ENCODE measurements around the gene WFS1. TPM values are rescaled to one million over a fixed set of nuclear protein-coding genes. Genes with fewer than 3 reads are reported as not detected.

Gene WFS1
- total and polyA plus RNA-seq, 2 donors (not counting 3 experiments of a cell fraction or from before 2014, with no cell fraction given) = 48.2 to 70.0 TPM

- H3K4me1 ChIP-seq (ENCODE audit: control insufficient read depth, extremely low read depth, insufficient read depth, low read length) = no peaks in the 10 kb centered on the region
- no peaks in the 10 kb centered on the region for H3K9me3 ChIP-seq (replicated peaks; ENCODE audit: control insufficient read depth, insufficient read depth, low read length)
- TF ChIP-seq POLR2A (IDR thresholded peaks at IDR 0.05; ENCODE audit: low read depth, low read length) (no peak), POLR2AphosphoS5 (IDR thresholded peaks at IDR 0.05; ENCODE audit: insufficient read depth, low read depth, low read length) (no peak), MYC (IDR thresholded peaks at IDR 0.05; ENCODE audit: low read depth, low read length) (no peak), GATA2 (IDR thresholded peaks at IDR 0.05; ENCODE audit: insufficient read depth, insufficient read length, low read depth, low read length) (no peak), FOS (IDR thresholded peaks at IDR 0.05; ENCODE audit: borderline replicate concordance, insufficient read depth, low read length) (no peak), MAX (IDR thresholded peaks at IDR 0.05; ENCODE audit: insufficient read depth, insufficient read length) (no peak), EZH2 (IDR thresholded peaks at IDR 0.05; ENCODE audit: borderline replicate concordance, low read depth, low read length, severe bottlenecking) (no peak)
- H2AFZ ChIP-seq (ENCODE audit: low read depth, low read length) = no peak overlapping the region
- H3K9me1 ChIP-seq (replicated peaks; ENCODE audit: control insufficient read depth, extremely low read depth, insufficient read depth, low read length) = no peaks in the 10 kb centered on the region
- no peak for DNase-seq (ENCODE audit: low read depth, low spot score)
- no peaks in the 10 kb centered on the region for H3K27me3 ChIP-seq (ENCODE audit: control insufficient read depth in 2 of 2, insufficient read depth in 2 of 2, low read length in 2 of 2)
- intact Hi-C loops (cut with micrococcal nuclease) (no loop called here), dilution Hi-C loops (cut with MboI; ENCODE audit: extremely low pct_ligation_motif_present, low sequenced_read_pairs) (no loop called here)
- H3K27ac ChIP-seq (ENCODE audit: insufficient read depth, low read depth, low read length) = no peak overlapping the region
- H3K4me2 ChIP-seq (ENCODE audit: insufficient read depth, low read length) = no peak overlapping the region
- H3K9ac ChIP-seq (replicated peaks; ENCODE audit: extremely low read depth, insufficient read depth, low read length) = no peak overlapping the region
- no peaks in the 10 kb centered on the region for H3K79me2 ChIP-seq (ENCODE audit: control insufficient read depth, insufficient read depth, low read length)
- ChIA-PET CTCF (no interaction called here), POLR2A (no interaction called here)
- no TSS peak for BruUV-seq (replicated peaks)
- FAIRE-seq = no peak
- no peak overlapping the region for H3K4me3 ChIP-seq (replicated peaks in 1 of 3; ENCODE audit: insufficient read depth in 1 of 3, low read depth in 1 of 3, low read length in 3 of 3)
- H4K20me1 ChIP-seq (replicated peaks; ENCODE audit: control insufficient read depth, extremely low read depth, insufficient read depth, low read length) = no peaks in the 10 kb centered on the region
- peaks cover 0 to 50% of the 10 kb centered on the region in 2 experiments for H3K36me3 ChIP-seq (ENCODE audit: control insufficient read depth in 2 of 2, extremely low read depth in 1 of 2, insufficient read depth in 2 of 2, low read length in 2 of 2)
These were observed 25.2 kb downstream of the WFS1 start for GRCh38 chr4:6294705-6295421.

- H3K4me1 ChIP-seq (ENCODE audit: control insufficient read depth, extremely low read depth, insufficient read depth, low read length) = no peaks in the 10 kb centered on the region
- intact Hi-C loops (cut with micrococcal nuclease) (no loop called here), dilution Hi-C loops (cut with MboI; ENCODE audit: extremely low pct_ligation_motif_present, low sequenced_read_pairs) (no loop called here)
- no peak overlapping the region for H3K4me3 ChIP-seq (replicated peaks in 1 of 3; ENCODE audit: insufficient read depth in 1 of 3, low read depth in 1 of 3, low read length in 3 of 3)
- no peak overlapping the region for H3K9ac ChIP-seq (replicated peaks; ENCODE audit: extremely low read depth, insufficient read depth, low read length)
- H3K9me1 ChIP-seq (replicated peaks; ENCODE audit: control insufficient read depth, extremely low read depth, insufficient read depth, low read length) = no peaks in the 10 kb centered on the region
- FAIRE-seq (no peak), DNase-seq (ENCODE audit: low read depth, low spot score) (no peak)
- no peak overlapping the region for H3K27ac ChIP-seq (ENCODE audit: insufficient read depth, low read depth, low read length)
- H3K36me3 ChIP-seq (ENCODE audit: control insufficient read depth in 2 of 2, extremely low read depth in 1 of 2, insufficient read depth in 2 of 2, low read length in 2 of 2) = peaks cover 0 to 49% of the 10 kb centered on the region in 2 experiments
- H4K20me1 ChIP-seq (replicated peaks; ENCODE audit: control insufficient read depth, extremely low read depth, insufficient read depth, low read length) = no peaks in the 10 kb centered on the region
- TF ChIP-seq MYC (IDR thresholded peaks at IDR 0.05; ENCODE audit: low read depth, low read length) (no peak), GATA2 (IDR thresholded peaks at IDR 0.05; ENCODE audit: insufficient read depth, insufficient read length, low read depth, low read length) (no peak), FOS (IDR thresholded peaks at IDR 0.05; ENCODE audit: borderline replicate concordance, insufficient read depth, low read length) (no peak), MAX (IDR thresholded peaks at IDR 0.05; ENCODE audit: insufficient read depth, insufficient read length) (no peak), CTCF (IDR thresholded peaks at IDR 0.05; ENCODE audit: extremely low read depth in 1 of 2, insufficient read depth in 1 of 2, low read depth in 1 of 2, low read length in 2 of 2) (no peak), POLR2A (IDR thresholded peaks at IDR 0.05; ENCODE audit: low read depth, low read length) (no peak), POLR2AphosphoS5 (IDR thresholded peaks at IDR 0.05; ENCODE audit: insufficient read depth, low read depth, low read length) (no peak), JUN (IDR thresholded peaks at IDR 0.05; ENCODE audit: borderline replicate concordance, insufficient read depth, insufficient read length, low read depth) (no peak), EZH2 (IDR thresholded peaks at IDR 0.05; ENCODE audit: borderline replicate concordance, low read depth, low read length, severe bottlenecking) (no peak)
- H3K9me3 ChIP-seq (replicated peaks; ENCODE audit: control insufficient read depth, insufficient read depth, low read length) = no peaks in the 10 kb centered on the region
- no peaks in the 10 kb centered on the region for H3K27me3 ChIP-seq (ENCODE audit: control insufficient read depth in 2 of 2, insufficient read depth in 2 of 2, low read length in 2 of 2)
- ChIA-PET POLR2A (no interaction called here), CTCF (no interaction called here)
- no peak overlapping the region for H2AFZ ChIP-seq (ENCODE audit: low read depth, low read length)
- BruUV-seq (replicated peaks) = no TSS peak
- no peak overlapping the region for H3K4me2 ChIP-seq (ENCODE audit: insufficient read depth, low read length)
- no peaks in the 10 kb centered on the region for H3K79me2 ChIP-seq (ENCODE audit: control insufficient read depth, insufficient read depth, low read length)
These were observed 25.8 kb downstream of the WFS1 start for GRCh38 chr4:6295495-6295894.
